ENCODE measurements around the gene SPNS1. TPM values are rescaled to one million over a fixed set of nuclear protein-coding genes. Genes with fewer than 3 reads are reported as not detected.
"Not testable (repeated sequence)": the region's sequence is repeated elsewhere in the genome, so short reads cannot be mapped to it uniquely, and the experiment has no call there.

Gene SPNS1
- polyA plus RNA-seq, 1 donor from 2014 or later: 20.9 TPM

GRCh38 chr16:28938721-28939120, 35.9 kb upstream of the SPNS1 start:
- peak overlapping the region in 1 of 3 donors; percentile 46 for H3K27ac Mint-ChIP-seq
- peak overlapping the region in 1 of 4 donors; percentile 12 for H3K4me3 Mint-ChIP-seq
- no peaks in the 10 kb centered on the region for H3K9me3 Mint-ChIP-seq
- H3K4me1 Mint-ChIP-seq: peaks cover 18 to 21% (median 18%) of the 10 kb centered on the region in 3 donors
- no peaks in the 10 kb centered on the region for H3K27me3 Mint-ChIP-seq
- H3K36me3 Mint-ChIP-seq: peaks cover 17% of the 10 kb centered on the region

- not testable (repeated sequence) for H3K9me3 Mint-ChIP-seq, H3K27me3 Mint-ChIP-seq
- peak overlapping the region in 1 of 4 donors; percentile 5 for H3K4me3 Mint-ChIP-seq
- H3K36me3 Mint-ChIP-seq: peaks cover 14% of the 10 kb centered on the region
- peak overlapping the region in 1 of 3 donors; percentile 43 for H3K27ac Mint-ChIP-seq
- peaks cover 9 to 14% (median 10%) of the 10 kb centered on the region in 3 donors for H3K4me1 Mint-ChIP-seq
Measured at GRCh38 chr16:28939825-28940224, 34.8 kb upstream of the SPNS1 start.

GRCh38 chr16:28943281-28943680, 31.3 kb upstream of the SPNS1 start:
- Mint-ChIP-seq H3K9me3 (no peaks in the 10 kb centered on the region), H3K27me3 (no peaks in the 10 kb centered on the region), H3K27ac (no peak overlapping the region), H3K4me1 (peaks cover 0 to 11% (median 7%) of the 10 kb centered on the region in 3 donors), H3K4me3 (peak overlapping the region in 1 of 4 donors; percentile 42), H3K36me3 (peaks cover 1% of the 10 kb centered on the region)

- H3K36me3 Mint-ChIP-seq: peaks cover 1% of the 10 kb centered on the region
- peaks cover 5 to 18% (median 15%) of the 10 kb centered on the region in 3 donors for H3K4me1 Mint-ChIP-seq
- no peaks in the 10 kb centered on the region for H3K9me3 Mint-ChIP-seq
- H3K27ac Mint-ChIP-seq: no peak overlapping the region
- no peaks in the 10 kb centered on the region for H3K27me3 Mint-ChIP-seq
- H3K4me3 Mint-ChIP-seq: peak overlapping the region in 1 of 4 donors; percentile 52
Measured at GRCh38 chr16:28946681-28947080, 27.9 kb upstream of the SPNS1 start.

- Mint-ChIP-seq H3K9me3 (no peaks in the 10 kb centered on the region), H3K36me3 (peaks cover under 1% of the 10 kb centered on the region), H3K27ac (peak within 1 kb of the TSS; percentile 40 to 94 (median 93)), H3K27me3 (no peaks in the 10 kb centered on the region), H3K4me1 (peaks cover 5 to 20% (median 15%) of the 10 kb centered on the region in 3 donors), H3K4me3 (peak within 1 kb of the TSS; percentile 84 to 97 (median 92))
Measured at GRCh38 chr16:28950648-28951409, 23.7 kb upstream of the SPNS1 start, which contains the start of gene NFATC2IP. NFATC2IP (plus strand) TSS chr16:28950937; CDS start chr16:28951012, 75 bp downstream.

- Mint-ChIP-seq H3K4me3 (peak overlapping the region; percentile 81 to 97 (median 92)), H3K27ac (peak overlapping the region; percentile 33 to 93 (median 46)), H3K4me1 (peaks cover 7 to 19% (median 13%) of the 10 kb centered on the region in 3 donors), H3K27me3 (no peaks in the 10 kb centered on the region), H3K9me3 (no peaks in the 10 kb centered on the region), H3K36me3 (peaks cover 2% of the 10 kb centered on the region)
Measured at GRCh38 chr16:28951410-28951943, 23.1 kb upstream of the SPNS1 start.

GRCh38 chr16:28958216-28958615, 16.4 kb upstream of the SPNS1 start:
- Mint-ChIP-seq H3K36me3 (peaks cover 7% of the 10 kb centered on the region), H3K27ac (peak overlapping the region in 1 of 3 donors; percentile 62), H3K9me3 (no peaks in the 10 kb centered on the region), H3K4me3 (no peak overlapping the region), H3K27me3 (no peaks in the 10 kb centered on the region), H3K4me1 (peaks cover 2 to 11% (median 2%) of the 10 kb centered on the region in 3 donors)

- Mint-ChIP-seq H3K36me3 (peaks cover 7% of the 10 kb centered on the region), H3K4me3 (no peak overlapping the region), H3K9me3 (no peaks in the 10 kb centered on the region), H3K27ac (peak overlapping the region in 1 of 3 donors; percentile 76), H3K27me3 (no peaks in the 10 kb centered on the region), H3K4me1 (peaks cover 0 to 11% (median 2%) of the 10 kb centered on the region in 3 donors)
Measured at GRCh38 chr16:28958836-28959235, 15.7 kb upstream of the SPNS1 start.

GRCh38 chr16:28964072-28964471, 10.5 kb upstream of the SPNS1 start:
- peaks cover 5% of the 10 kb centered on the region for H3K36me3 Mint-ChIP-seq
- H3K4me3 Mint-ChIP-seq: no peak overlapping the region

GRCh38 chr16:28964496-28964895, 10.1 kb upstream of the SPNS1 start:
- H3K4me3 Mint-ChIP-seq: no peak overlapping the region
- H3K4me1 Mint-ChIP-seq: peaks cover 0 to 7% (median 1%) of the 10 kb centered on the region in 3 donors
- no peaks in the 10 kb centered on the region for H3K9me3 Mint-ChIP-seq
- no peaks in the 10 kb centered on the region for H3K27me3 Mint-ChIP-seq
- H3K27ac Mint-ChIP-seq: no peak overlapping the region
- H3K36me3 Mint-ChIP-seq: peaks cover 5% of the 10 kb centered on the region

More at GRCh38 chr16:28964072-28964471, 10.5 kb upstream of the SPNS1 start:
- Mint-ChIP-seq H3K27me3 (no peaks in the 10 kb centered on the region), H3K4me1 (peaks cover 0 to 7% (median 3%) of the 10 kb centered on the region in 3 donors), H3K9me3 (no peaks in the 10 kb centered on the region), H3K27ac (no peak overlapping the region)

GRCh38 chr16:28967156-28967555, 7.4 kb upstream of the SPNS1 start:
- H3K27ac Mint-ChIP-seq: no peak overlapping the region
- H3K27me3 Mint-ChIP-seq: no peaks in the 10 kb centered on the region
- H3K4me3 Mint-ChIP-seq: no peak overlapping the region
- peaks cover 0 to 1% (median 0%) of the 10 kb centered on the region in 3 donors for H3K4me1 Mint-ChIP-seq
- no peaks in the 10 kb centered on the region for H3K9me3 Mint-ChIP-seq
- H3K36me3 Mint-ChIP-seq: peaks cover 1% of the 10 kb centered on the region

GRCh38 chr16:28969696-28970095, 4.9 kb upstream of the SPNS1 start:
- not testable (repeated sequence) for H3K27me3 Mint-ChIP-seq, H3K36me3 Mint-ChIP-seq, H3K4me3 Mint-ChIP-seq, H3K9me3 Mint-ChIP-seq, H3K4me1 Mint-ChIP-seq
- H3K27ac Mint-ChIP-seq: peak overlapping the region in 1 of 3 donors; percentile 35

GRCh38 chr16:28974007-28974436, 556 bp upstream of the SPNS1 start:
- Mint-ChIP-seq H3K4me1 (peaks cover 10 to 25% (median 19%) of the 10 kb centered on the region in 3 donors), H3K27me3 (no peaks in the 10 kb centered on the region), H3K27ac (peak overlapping the region; percentile 94 to 98 (median 97)), H3K9me3 (no peaks in the 10 kb centered on the region), H3K36me3 (peaks cover 1% of the 10 kb centered on the region), H3K4me3 (peak overlapping the region; percentile 93 to 99 (median 96))

GRCh38 chr16:28975158-28975599, 601 bp downstream of the SPNS1 start:
- Mint-ChIP-seq H3K4me3 (peak overlapping the region; percentile 93 to 99 (median 96)), H3K27ac (peak overlapping the region; percentile 94 to 98 (median 97)), H3K9me3 (no peaks in the 10 kb centered on the region), H3K36me3 (peaks cover 1% of the 10 kb centered on the region), H3K4me1 (peaks cover 10 to 25% (median 19%) of the 10 kb centered on the region in 3 donors), H3K27me3 (no peaks in the 10 kb centered on the region)
